ENCODE data around the gene SEPTIN7. TPM values are rescaled to one million over a fixed set of nuclear protein-coding genes. Genes with fewer than 3 reads are reported as not detected.
"Not testable (repeated sequence)": the region's sequence is repeated elsewhere in the genome, so short reads cannot be mapped to it uniquely, and the experiment has no call there.

SEPTIN7 gene
- total RNA-seq, result 228 and 236 TPM in 2 replicates

DNA sequence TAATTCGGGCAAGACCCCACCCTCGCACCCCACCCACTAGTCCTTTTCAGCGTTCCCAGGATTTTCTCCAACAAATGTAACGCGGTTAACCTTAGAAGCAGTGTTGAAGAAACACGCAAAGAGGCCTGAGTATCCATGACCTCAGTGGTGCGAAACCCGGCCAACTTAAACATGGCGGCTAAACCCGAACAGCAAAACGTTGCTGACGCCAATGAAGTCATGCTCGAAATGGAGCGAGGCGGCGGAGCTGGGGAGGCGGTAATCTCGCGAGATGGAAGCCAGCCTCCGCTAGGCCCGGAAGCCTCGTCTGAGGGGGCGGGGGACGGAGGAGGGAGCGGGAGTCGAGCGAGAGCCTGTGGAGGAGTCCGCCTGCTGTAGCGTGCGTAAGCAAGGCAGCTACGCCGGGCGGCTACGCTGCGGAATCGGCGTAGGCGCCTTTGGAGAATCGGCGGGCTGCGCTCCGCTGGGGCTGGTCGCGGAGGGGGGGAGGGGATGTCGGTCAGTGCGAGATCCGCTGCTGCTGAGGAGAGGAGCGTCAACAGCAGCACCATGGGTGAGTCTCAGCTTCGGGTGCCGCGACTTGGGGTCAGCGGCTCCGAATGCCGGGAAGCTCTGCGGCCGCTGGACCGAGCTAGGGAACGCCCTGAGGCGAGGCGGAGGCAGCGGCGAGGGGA lies at the start of gene SEPTIN7:
Gene SEPTIN7 (plus strand): TSS at position 340 of the 674 bp plus-strand sequence. CDS start 153 bp downstream, at position 493.
- peak within 1 kb of the TSS; percentile 92 for H3K4me3 Mint-ChIP-seq (ENCODE audit: low read depth)
- intact Hi-C loops (cut with micrococcal nuclease), result loop anchor here (1.0 to 10.0 kb wide), 7 partner anchors 17 to 764 kb away; partner anchors contain the start of genes DPY19L1 and HERPUD2
- no peaks in the 10 kb centered on the region for H3K9me3 Mint-ChIP-seq
- H3K27me3 Mint-ChIP-seq (ENCODE audit: low read depth), result no peaks in the 10 kb centered on the region
- peak; percentile 99 for DNase-seq (ENCODE audit: low spot score)
- peaks cover 29% of the 10 kb centered on the region for H3K36me3 Mint-ChIP-seq (ENCODE audit: low read depth)
- H3K4me1 Mint-ChIP-seq (ENCODE audit: low read depth), result peaks cover 33% of the 10 kb centered on the region
- peak within 1 kb of the TSS; percentile 94 for H3K27ac Mint-ChIP-seq

DNA sequence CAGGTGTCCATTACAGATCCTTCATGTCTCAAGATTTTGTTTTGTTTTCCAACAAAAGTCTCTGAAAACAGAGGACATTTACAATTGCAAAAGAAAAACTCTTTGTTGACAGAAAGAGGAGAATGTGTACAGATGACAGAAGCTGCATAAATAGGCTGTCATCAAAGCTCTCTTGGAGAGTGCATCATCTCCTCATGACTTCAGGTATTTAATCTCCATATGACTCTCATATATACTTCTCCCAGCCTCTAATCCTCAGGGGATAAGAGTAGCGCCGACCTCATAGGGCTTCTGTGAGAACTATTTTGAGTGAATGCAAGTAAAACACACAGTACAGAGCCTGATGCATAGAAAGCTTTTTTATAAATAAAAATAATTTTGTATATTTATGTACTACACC lies 48.1 kb upstream of the SEPTIN7 start:
- Mint-ChIP-seq H3K9me3 (no peaks in the 10 kb centered on the region), H3K4me1 (ENCODE audit: low read depth) (no peaks in the 10 kb centered on the region), H3K27ac (no peak overlapping the region), H3K27me3 (ENCODE audit: low read depth) (peaks cover 14% of the 10 kb centered on the region), H3K36me3 (ENCODE audit: low read depth) (no peaks in the 10 kb centered on the region), H3K4me3 (ENCODE audit: low read depth) (no peak overlapping the region)
- intact Hi-C loops (cut with micrococcal nuclease), result no loop called here
- DNase-seq (ENCODE audit: low spot score), result no peak

DNA sequence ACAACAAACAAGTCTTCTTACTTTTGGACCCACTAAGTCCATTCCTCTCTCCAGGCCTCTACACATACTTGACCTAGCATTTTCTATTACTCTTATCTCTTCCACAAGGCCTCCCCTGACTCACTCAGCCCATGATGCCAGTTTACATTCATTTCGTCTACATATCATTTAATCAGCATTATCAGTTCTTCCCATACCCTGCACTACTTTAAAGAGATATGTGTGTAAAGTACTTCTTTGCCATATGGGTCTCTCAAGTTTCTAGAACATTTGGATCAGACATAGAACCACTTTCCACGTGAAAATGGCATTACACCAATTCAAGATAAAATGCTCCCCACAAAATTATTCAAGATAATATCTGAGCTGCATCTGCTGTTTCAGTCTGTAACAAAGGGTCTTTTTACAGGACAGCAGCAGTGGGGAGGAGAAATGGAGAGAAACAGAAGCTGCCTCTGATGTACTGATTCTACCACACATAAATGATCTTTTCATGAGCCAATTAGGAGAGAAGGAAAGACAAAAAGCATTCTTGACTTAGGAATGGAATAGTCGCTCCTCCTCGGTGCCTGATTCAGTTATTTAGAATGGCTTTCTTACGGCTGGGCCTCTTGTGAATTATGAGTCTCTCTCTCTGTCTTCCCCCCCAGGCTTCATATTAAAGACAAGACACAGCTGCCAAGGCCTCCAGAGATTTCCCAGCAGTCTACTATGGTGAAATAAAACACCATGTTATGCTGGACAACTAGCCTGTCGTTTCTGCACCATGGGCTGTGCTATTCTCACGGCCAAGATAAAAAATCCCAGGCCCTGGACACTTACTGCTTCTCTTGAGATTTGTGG lies 46.9 kb upstream of the SEPTIN7 start:
- DNase-seq (ENCODE audit: low spot score), result no peak
- Mint-ChIP-seq H3K27ac (no peak overlapping the region), H3K36me3 (ENCODE audit: low read depth) (no peaks in the 10 kb centered on the region), H3K9me3 (no peaks in the 10 kb centered on the region), H3K27me3 (ENCODE audit: low read depth) (peaks cover 12% of the 10 kb centered on the region), H3K4me1 (ENCODE audit: low read depth) (peaks cover 4% of the 10 kb centered on the region), H3K4me3 (ENCODE audit: low read depth) (no peak overlapping the region)
- intact Hi-C loops (cut with micrococcal nuclease), result no loop called here

DNA sequence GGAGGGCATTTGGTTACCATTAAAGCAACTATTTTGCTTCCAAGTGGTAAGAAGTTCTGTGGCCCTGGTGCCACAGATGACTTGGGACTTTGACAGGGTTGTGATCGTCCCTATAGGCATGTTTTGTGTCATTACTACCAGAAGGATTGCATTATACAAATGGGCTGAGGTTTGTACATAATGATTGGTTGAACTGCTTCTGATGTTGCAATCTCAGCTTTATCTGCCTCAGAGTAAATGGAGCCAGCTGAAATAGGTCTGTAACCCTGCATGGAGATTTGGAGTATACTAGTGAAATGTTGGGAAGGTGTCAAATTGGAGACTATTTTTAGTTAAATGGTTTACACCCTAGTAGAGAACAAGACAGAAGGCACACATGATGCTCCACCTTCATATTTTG lies 46.1 kb upstream of the SEPTIN7 start:
- no peak overlapping the region for H3K27ac Mint-ChIP-seq
- no peaks in the 10 kb centered on the region for H3K9me3 Mint-ChIP-seq
- intact Hi-C loops (cut with micrococcal nuclease), result no loop called here
- no peaks in the 10 kb centered on the region for H3K36me3 Mint-ChIP-seq (ENCODE audit: low read depth)
- no peak overlapping the region for H3K4me3 Mint-ChIP-seq (ENCODE audit: low read depth)
- DNase-seq (ENCODE audit: low spot score), result no peak
- H3K4me1 Mint-ChIP-seq (ENCODE audit: low read depth), result peaks cover 4% of the 10 kb centered on the region
- H3K27me3 Mint-ChIP-seq (ENCODE audit: low read depth), result peaks cover 12% of the 10 kb centered on the region

DNA sequence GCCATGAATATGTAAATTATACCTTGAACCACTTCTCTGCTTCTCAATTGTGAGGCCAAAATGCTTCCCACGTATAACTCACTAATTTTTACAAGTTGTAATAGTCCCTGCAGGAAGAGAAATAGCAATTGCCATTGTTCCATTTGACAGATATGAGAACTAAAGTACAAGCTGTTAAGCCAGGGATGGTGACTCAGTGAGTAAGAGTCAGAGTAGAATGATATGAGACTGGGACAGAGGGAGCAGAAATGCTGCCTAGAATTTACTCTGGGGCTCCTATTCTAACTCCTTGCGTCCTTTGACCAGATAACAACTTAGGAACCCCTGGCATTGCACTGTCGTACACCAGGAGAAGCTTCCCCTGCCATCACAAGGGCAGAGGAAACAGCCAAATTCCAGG lies 45.1 kb upstream of the SEPTIN7 start:
- intact Hi-C loops (cut with micrococcal nuclease), result no loop called here
- peaks cover 4% of the 10 kb centered on the region for H3K4me1 Mint-ChIP-seq (ENCODE audit: low read depth)

DNA sequence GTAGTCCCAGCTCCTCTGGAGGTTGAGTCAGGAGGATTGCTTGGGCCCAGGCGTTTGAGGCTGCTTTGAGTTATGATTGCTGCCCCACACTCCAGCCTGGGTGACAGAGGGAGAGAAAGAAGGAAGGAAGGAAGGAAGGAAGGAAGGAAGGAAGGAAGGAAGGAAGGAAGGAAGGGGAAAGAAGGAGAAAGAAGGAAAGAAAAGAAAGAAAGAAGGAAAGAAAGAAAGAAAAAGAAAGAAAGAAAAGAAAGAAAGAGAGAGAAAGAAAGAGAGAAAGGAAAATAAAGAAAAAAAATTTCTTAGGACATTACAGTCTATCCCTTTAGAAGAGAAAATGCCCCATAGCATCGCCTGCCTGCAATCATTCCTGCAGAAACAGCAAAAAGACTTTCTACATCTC lies 44.4 kb upstream of the SEPTIN7 start:
- intact Hi-C loops (cut with micrococcal nuclease); H3K27ac Mint-ChIP-seq; H3K36me3 Mint-ChIP-seq (ENCODE audit: low read depth); H3K4me3 Mint-ChIP-seq (ENCODE audit: low read depth); DNase-seq (ENCODE audit: low spot score); H3K9me3 Mint-ChIP-seq; H3K4me1 Mint-ChIP-seq (ENCODE audit: low read depth): not testable (repeated sequence)
- H3K27me3 Mint-ChIP-seq (ENCODE audit: low read depth), result peaks cover 14% of the 10 kb centered on the region

More for the DNA sequence above, 45.1 kb upstream of the SEPTIN7 start:
- DNase-seq (ENCODE audit: low spot score), result no peak
- no peaks in the 10 kb centered on the region for H3K36me3 Mint-ChIP-seq (ENCODE audit: low read depth)
- H3K27me3 Mint-ChIP-seq (ENCODE audit: low read depth), result peaks cover 14% of the 10 kb centered on the region
- H3K4me3 Mint-ChIP-seq (ENCODE audit: low read depth), result no peak overlapping the region
- H3K27ac Mint-ChIP-seq, result no peak overlapping the region
- no peaks in the 10 kb centered on the region for H3K9me3 Mint-ChIP-seq

DNA sequence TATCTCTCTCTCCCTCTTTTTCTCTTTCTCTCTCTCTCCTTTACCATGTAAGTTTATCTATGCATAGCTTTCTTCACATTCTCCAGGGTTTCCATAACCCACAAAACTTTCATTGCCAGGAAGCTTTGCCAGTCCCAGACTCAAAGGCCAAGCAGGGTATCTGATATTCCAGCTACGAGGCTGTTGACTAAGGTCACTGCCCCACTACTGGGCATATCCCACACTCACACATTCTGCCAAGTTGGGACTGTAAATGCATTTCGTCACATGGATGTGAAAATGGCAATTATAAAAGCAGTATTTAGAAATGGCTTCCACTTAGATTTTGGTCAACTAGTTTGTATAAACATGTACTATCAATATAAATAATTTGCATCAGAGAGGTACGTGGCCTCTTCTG lies 43.3 kb upstream of the SEPTIN7 start:
- no peaks in the 10 kb centered on the region for H3K9me3 Mint-ChIP-seq
- no peaks in the 10 kb centered on the region for H3K36me3 Mint-ChIP-seq (ENCODE audit: low read depth)
- peaks cover 9% of the 10 kb centered on the region for H3K27me3 Mint-ChIP-seq (ENCODE audit: low read depth)
- intact Hi-C loops (cut with micrococcal nuclease), result no loop called here
- H3K4me3 Mint-ChIP-seq (ENCODE audit: low read depth), result no peak overlapping the region
- no peak for DNase-seq (ENCODE audit: low spot score)
- no peak overlapping the region for H3K27ac Mint-ChIP-seq
- peaks cover 4% of the 10 kb centered on the region for H3K4me1 Mint-ChIP-seq (ENCODE audit: low read depth)

DNA sequence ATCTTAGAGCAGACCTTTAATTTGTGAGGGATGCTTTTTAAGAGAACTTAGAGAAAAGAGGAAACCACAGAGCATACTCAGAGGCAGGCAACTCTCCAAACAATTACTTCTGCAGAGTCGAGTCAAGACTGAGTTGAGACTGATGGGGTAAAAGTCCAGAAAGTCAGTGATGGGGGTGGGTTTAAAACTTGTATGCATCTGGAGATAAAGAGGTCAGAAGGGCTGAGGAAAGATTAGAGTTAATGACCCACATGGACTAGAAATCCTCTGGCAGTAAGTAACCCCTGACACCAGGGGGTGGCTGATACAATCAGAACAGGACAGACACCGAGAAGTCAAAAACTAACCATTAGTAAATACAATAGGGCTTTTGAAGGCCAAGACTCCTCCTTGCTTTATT lies 42.4 kb upstream of the SEPTIN7 start:
- Mint-ChIP-seq H3K9me3 (no peaks in the 10 kb centered on the region), H3K36me3 (ENCODE audit: low read depth) (no peaks in the 10 kb centered on the region), H3K4me1 (ENCODE audit: low read depth) (peaks cover 4% of the 10 kb centered on the region), H3K4me3 (ENCODE audit: low read depth) (no peak overlapping the region), H3K27ac (no peak overlapping the region), H3K27me3 (ENCODE audit: low read depth) (peaks cover 13% of the 10 kb centered on the region)
- intact Hi-C loops (cut with micrococcal nuclease), result no loop called here
- no peak for DNase-seq (ENCODE audit: low spot score)

DNA sequence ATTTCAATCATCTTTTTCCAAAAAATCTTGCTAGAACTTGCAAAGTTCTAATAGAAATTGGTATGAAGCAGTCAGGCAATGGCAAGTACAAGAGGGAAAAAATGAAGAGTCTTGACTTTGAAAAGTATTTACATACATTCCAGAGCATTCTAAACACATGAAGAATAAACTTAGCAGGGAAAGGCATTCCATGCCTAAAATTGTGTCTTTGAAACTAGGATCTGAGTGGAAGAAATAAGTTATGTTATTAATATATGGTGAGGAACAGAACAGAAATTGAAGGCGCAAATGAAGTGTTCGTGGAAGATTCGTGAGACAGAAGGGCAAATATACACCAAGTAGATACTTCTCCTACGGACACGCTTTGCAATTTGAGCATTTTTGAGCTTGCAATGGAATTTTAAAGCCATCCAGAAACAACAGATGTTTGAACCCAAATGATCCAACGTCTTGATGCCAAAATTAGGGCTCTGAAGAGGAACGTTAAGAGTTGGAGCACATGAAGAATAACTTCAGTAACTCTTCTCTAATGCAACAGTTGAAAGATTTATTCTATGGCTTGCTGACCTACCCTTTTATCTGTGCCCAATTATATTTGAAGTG lies 40.6 kb upstream of the SEPTIN7 start:
- intact Hi-C loops (cut with micrococcal nuclease), result no loop called here
- peaks cover 18% of the 10 kb centered on the region for H3K27me3 Mint-ChIP-seq (ENCODE audit: low read depth)
- H3K36me3 Mint-ChIP-seq (ENCODE audit: low read depth), result no peaks in the 10 kb centered on the region
- H3K9me3 Mint-ChIP-seq, result no peaks in the 10 kb centered on the region
- no peak overlapping the region for H3K27ac Mint-ChIP-seq
- DNase-seq (ENCODE audit: low spot score), result no peak
- H3K4me3 Mint-ChIP-seq (ENCODE audit: low read depth), result no peak overlapping the region
- H3K4me1 Mint-ChIP-seq (ENCODE audit: low read depth), result peaks cover 4% of the 10 kb centered on the region

DNA sequence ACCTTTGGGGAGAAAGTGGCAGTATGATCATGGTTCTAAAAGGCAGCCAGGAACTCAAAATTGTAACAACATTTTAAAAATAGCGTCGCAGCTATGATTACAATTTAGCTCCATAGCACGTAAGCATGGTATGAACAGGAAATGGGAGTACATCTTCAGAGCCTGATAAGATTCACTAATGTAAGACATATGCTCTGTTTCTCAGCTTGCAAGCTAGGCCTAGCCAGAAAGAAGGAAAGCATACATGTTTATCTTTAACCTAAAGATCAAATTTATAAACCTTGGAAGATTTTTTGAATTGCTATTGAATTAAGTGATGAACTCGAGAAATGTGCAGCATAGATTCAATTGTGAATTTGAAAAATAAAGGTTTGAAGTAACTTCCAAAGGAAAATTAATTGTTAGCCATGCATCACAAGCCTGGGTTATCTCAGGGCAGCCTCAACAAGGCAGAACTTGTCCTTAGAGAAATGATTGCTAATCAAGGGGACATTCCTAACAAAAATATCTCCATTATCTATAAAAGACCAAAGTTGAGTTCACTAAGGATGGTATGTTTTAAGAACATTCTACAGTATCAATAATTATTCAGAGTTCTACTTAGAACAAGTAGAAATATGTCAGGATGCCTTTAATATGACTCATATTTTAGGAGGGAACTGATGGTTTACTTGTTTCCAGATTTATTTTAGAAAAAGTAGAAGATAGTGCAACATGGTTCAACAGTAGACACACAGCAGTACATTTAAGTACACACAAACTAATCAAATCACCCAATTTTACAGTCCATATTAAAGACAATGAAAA lies 38.8 kb upstream of the SEPTIN7 start:
- Mint-ChIP-seq H3K4me3 (ENCODE audit: low read depth) (no peak overlapping the region), H3K4me1 (ENCODE audit: low read depth) (peaks cover 4% of the 10 kb centered on the region), H3K36me3 (ENCODE audit: low read depth) (no peaks in the 10 kb centered on the region), H3K27me3 (ENCODE audit: low read depth) (peaks cover 17% of the 10 kb centered on the region), H3K27ac (no peak overlapping the region), H3K9me3 (no peaks in the 10 kb centered on the region)
- intact Hi-C loops (cut with micrococcal nuclease), result no loop called here
- no peak for DNase-seq (ENCODE audit: low spot score)

DNA sequence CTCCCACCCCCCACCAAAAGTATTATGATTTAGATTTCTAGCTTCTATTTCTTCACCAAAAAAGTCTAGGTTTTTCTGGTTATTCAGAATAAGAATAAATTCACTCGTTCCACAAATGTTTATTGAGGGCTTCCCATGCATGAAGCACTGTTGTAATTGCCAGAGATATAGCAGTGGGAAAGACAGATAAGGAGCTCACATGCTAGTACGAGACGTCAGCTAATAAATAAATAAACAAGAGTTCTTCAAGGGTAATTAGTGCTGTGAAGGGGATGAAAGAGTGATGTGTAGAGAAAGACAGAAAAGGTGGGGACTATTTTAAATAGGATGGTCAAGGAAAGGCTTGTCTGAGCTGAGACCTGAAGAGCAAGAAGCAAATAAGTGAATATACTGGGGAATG lies 38.1 kb upstream of the SEPTIN7 start:
- intact Hi-C loops (cut with micrococcal nuclease), result no loop called here
- Mint-ChIP-seq H3K27ac (no peak overlapping the region), H3K9me3 (no peaks in the 10 kb centered on the region), H3K27me3 (ENCODE audit: low read depth) (peaks cover 17% of the 10 kb centered on the region), H3K4me1 (ENCODE audit: low read depth) (peaks cover 4% of the 10 kb centered on the region), H3K4me3 (ENCODE audit: low read depth) (no peak overlapping the region), H3K36me3 (ENCODE audit: low read depth) (no peaks in the 10 kb centered on the region)
- DNase-seq (ENCODE audit: low spot score), result no peak

DNA sequence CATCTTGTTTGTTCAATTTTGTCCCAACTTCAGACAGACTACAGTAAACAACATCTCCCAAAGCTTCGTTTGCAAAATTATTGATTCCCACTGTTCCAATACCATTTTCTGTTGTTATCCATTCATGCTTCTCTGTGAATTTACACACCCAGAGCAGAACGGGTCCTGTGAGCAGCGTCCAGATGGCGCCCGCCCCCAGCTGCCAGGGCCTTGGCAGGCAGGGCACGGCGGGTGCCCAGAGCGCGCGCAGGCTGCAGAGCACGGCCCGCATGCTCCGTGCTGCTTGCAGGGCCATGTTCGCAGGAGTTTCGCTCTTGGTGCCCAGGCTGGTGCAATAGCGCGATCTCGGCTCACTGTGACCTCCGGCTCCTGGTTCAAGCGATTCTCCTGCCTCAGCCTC lies 32.5 kb upstream of the SEPTIN7 start:
- no peak overlapping the region for H3K27ac Mint-ChIP-seq
- no peaks in the 10 kb centered on the region for H3K4me1 Mint-ChIP-seq (ENCODE audit: low read depth)
- no peaks in the 10 kb centered on the region for H3K9me3 Mint-ChIP-seq
- DNase-seq (ENCODE audit: low spot score), result no peak
- no peak overlapping the region for H3K4me3 Mint-ChIP-seq (ENCODE audit: low read depth)
- intact Hi-C loops (cut with micrococcal nuclease), result no loop called here
- H3K27me3 Mint-ChIP-seq (ENCODE audit: low read depth), result peaks cover 11% of the 10 kb centered on the region
- no peaks in the 10 kb centered on the region for H3K36me3 Mint-ChIP-seq (ENCODE audit: low read depth)

All from activated T-helper 2 cell treated with anti-CD3 and anti-CD28 coated beads, Interferon-gamma antibody, Interleukin-2, Interleukin-4, amounts not matched to agents 10 μg/mL and 5 μg/mL and 100 μg/mL, durations not matched to agents 14 hours and 24 hours and 36 hours (primary cell).